ENCODE data around the gene CAPZA2.

The CAPZA2 gene

DNA sequence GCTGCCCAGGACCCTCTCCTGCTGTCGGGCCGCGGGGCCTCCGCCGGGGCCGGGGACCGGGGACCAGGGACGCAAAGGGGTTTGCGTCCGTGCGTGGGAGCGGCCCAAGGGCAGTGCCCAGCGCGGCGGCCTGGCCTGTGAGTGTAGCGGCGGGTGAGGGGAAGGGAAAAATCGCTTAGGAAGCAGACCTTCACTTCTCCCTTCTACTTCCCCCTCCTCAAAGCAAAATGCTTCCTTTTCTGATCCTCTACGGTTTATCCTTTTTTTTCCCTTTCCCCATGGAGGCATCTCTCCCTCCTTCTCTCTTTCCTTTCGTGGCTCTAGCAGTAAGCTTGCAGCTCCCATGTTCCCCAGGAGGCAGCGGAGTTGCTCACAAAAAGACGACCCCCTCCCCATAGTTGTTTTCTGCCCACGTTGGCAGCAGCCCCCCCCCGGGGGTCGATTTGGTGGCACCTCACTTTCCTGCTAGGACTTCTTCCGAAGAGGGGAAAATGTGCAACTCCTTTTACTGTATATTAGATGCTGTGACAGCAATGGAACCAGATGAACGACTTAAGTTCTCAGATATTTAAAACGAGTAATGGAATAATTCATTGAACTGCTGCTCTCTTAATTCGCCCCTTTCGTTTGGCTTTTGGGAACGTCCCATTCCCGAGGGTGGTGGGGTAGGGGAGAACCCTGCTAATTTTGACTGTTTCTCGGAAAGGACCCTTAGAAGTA is 724 bp downstream of the CAPZA2 start:
- peak; percentile 80 for DNase-seq

GRCh38 chr7:116863936-116864500 is 1.6 kb downstream of the CAPZA2 start:
- DNase-seq = no peak

DNA sequence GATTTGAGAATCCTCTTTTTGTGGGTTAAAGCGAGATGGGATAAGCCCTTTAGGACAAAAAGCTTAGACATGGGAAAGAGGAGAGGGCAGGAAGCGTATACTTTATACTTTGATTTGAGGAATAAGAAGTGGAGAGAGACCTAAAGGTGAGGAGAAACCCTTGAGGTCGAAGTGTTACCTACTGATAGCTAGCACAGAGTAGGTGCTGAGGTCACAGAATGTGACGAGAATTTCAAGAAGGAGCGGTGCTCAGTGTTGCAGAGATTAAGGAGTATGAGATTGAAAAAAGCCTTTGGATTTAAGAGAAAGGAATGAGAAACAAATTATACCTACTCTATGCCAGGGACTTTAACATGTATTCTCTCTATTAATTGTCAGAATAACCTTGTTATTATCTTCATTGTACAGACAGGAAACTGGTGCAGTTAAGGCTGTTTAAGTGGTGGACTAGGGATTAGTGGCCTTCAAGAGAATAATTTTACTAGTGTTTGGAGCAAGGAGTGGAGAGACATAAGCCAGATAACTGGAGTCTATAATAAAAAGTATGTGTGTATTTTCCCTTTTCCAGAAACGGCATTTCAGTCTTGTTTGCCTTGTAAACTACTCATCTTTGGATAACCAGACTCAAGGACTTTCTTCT is 8.8 kb downstream of the CAPZA2 start:
- no peak for DNase-seq

- DNase-seq = no peak
These were observed 9.6 kb downstream of the CAPZA2 start for GRCh38 chr7:116872026-116872425.

GRCh38 chr7:116873619-116874018 is 11.2 kb downstream of the CAPZA2 start:
- no peak for DNase-seq

- no peak for DNase-seq
These were observed 14.5 kb downstream of the CAPZA2 start for GRCh38 chr7:116876664-116877442.

DNA sequence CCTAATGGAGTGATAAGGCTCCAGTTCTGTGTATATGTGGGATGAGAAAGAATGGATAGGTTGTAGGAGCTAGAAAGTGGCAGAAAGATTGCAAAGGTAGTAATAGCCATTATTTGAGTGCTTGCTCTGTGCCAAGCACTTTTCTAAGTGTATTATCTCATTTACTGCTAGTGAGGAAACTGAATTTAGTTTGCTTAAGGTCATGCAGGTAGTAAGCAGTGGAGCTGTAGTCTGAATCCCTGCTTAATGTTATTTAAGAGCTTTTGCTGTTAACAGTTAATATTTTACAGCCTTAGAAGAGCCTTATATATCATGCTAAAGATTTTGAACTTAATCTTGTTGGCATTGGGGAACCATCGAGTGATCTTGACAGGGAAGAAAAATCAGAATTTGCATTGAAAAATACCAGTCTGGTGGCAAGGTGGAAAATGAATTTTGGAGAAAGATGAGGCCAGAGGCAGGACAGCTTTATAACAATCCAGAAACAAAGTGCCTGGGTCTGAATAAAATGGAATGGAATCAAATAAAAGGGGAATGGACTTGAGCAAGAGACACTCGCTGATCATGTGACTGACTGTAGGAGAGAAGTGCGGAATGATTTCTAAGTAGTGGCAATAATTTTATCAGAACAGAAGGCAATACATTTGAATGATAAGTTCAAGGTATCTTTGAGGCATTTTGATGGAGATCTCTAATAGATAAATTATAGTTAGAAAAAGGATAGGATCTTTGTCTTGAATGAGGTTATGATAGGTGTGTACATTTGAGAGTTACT is 15.2 kb downstream of the CAPZA2 start:
- DNase-seq = no peak

DNA sequence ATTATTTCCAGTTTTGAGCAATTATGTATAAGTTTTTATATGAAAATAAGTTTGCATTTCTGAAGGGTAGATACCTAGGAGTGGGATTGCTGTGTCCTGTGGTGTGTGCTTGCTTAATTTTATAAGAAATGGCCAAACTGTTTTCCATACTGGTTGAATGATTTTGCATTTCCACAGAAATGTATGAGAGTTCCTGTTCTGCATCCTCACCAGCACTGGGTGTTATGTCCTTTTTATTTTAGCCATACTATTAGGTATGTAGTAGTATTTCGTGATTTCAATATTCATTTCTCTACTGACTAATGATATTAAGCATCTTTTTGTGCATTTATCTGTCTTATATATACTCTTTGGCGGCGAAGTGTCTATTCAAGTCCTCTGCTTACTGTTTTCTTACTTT is 22.3 kb downstream of the CAPZA2 start:
- DNase-seq = no peak

DNA sequence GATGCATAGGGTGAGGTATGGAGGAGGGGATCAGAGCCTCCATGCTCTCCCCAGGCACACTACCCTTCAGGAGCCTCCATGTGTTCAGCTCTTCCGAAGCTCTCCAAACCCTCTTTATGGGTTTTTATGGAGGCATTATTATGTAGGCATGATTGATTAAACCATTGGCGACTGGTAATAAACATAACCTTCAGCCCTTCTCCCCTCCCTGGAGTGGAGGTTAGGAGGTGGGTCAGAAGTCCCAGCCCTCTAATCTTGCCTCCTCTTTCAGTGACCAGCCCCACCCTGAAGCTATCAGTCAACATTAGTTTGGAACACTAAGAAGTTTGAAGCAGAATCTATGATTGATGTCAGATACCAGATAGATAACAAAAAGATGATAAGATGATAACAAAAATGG is 23.3 kb downstream of the CAPZA2 start:
- DNase-seq = no peak

DNA sequence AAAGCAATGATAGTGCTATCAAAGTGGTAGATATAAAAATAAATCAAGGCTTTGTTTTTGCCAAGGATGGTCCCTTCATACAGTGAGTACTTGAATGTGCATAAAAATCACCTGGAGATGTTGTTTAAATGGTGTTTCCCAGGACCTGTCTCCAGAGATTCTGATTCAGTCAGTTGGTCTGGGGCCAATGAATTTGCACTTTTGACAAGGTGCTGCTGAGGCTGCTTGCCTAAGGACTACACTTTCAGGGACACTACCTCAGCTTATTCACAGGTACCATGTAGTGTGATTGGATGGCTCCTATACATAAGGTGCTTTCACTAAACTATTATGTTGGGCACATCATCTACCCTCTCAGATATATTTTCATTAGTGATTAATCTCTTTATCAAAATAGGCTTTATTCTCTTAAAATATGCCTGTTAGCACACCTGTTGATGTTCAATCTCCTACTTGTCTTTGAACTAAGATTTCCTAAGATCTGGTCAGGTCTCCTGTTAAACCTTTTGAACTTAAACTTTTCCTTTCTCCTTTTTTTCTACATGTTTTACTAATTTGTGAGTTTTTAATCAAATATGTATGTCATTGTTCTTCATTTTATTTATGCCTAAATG is 24.3 kb downstream of the CAPZA2 start:
- no peak for DNase-seq

DNA sequence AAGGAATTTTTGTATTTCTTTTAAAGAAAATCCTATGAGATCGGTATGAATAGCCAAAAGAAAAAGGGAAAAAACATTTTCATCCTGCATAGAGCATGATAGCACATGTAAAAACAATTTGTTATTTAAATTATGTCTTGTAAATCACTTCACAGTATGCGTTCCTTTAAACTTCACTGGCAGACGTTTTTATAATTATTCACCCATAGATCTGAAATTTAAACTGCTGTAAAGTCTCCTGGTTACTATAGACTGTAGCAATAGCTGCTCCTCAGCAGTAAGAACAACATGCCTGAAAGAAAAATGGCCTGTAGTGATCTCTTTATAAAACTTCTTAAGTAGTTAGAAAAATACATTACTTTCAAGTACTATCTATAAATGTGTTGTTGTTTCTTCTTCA is 26.5 kb downstream of the CAPZA2 start:
- no peak for DNase-seq

- DNase-seq = no peak
These were observed 33.5 kb downstream of the CAPZA2 start for GRCh38 chr7:116895849-116896248.

GRCh38 chr7:116897661-116898060 is 35.3 kb downstream of the CAPZA2 start:
- DNase-seq = no peak

DNA sequence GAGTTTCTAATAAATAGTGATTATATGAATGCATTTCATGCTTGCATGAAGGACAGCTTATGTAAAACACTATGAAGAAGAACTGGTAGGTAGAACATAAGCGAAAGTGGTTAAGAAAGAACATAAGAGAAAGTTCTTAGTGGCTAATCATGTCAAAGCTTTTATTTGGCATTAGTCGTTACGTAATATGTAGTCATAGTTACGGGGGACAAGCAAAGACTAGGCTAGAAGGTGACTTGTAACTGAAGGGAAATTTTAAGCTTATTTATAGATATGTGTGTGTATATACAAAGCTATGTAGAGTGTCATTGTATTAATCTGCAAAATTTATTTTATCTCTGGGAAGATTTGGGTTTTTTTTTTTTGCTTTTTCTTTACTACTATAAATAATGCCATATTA is 36.9 kb downstream of the CAPZA2 start:
- DNase-seq = no peak

- DNase-seq = no peak
These were observed 38.8 kb downstream of the CAPZA2 start for GRCh38 chr7:116901143-116901542.

- DNase-seq = no peak
These were observed 40.5 kb downstream of the CAPZA2 start for GRCh38 chr7:116902867-116903266.

DNA sequence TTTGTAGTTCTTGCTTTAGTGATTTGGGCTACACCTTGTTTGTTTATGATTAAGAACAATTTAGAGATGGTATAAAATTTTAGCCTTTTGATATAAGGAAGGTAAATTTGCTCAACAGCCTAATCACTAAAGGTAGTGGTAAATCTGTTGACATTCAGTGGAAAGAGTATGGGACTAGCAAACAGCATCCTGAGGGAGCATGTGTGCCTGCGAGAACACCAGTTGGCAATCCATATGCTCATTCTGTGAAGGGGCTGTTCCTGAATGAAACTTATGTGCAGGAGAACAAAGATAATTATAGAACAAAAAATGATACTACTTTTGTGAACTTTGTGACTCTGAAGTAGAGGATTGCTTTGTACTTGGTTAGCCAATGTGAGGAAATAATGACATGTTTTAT is 44.0 kb downstream of the CAPZA2 start:
- no peak for DNase-seq

DNA sequence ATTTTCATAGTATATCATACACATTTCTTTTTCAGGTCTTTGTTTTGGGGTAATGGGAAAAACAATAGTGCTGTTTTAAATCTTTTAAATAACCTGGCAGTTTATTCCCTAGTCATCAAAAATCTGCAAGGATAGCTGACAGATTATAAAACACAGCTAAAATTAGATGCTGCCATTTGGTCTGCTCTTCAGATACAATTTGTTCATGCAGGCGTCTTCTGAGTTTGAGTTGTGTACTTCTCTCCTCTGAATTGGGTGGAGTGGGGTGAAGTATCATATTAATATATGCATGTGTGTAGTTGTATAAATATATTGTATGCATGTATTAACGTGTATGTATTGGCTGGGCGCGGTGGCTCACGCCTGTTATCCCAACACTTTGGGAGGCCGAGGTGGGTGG is 48.0 kb downstream of the CAPZA2 start:
- DNase-seq = no peak

DNA sequence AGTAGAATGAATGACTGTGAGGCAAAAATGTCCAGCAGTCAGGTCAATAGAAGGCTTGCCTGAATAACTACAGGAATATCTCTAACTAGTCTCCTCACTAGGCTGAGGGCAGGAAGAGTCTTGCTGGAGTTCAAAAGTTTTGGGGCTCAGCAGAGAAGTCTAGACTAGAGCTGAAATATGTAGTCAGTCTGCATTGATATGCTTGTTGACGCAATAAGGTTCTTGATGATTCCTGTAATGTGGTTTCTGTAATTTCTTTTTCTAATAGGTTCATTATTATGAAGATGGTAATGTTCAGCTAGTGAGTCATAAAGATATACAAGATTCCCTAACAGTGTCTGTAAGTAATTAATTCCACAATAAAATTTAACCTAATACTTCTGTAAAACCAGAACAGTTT is 49.4 kb downstream of the CAPZA2 start:
- no peak for DNase-seq

- no peak for DNase-seq
These were observed 50.0 kb downstream of the CAPZA2 start for GRCh38 chr7:116912269-116912909.

GRCh38 chr7:116918704-116919103 is 56.3 kb downstream of the CAPZA2 start:
- DNase-seq = no peak

GRCh38 chr7:116920359-116920758 is 58.0 kb downstream of the CAPZA2 start:
- DNase-seq = no peak

Measured in NCI-H526 treated with DMSO at 0.1 percent for 48 hours (cell line).